GM12865 (cell line): ENCODE data around the gene TSEN2.

Experiments used
- DNase-seq: peaks from one replicate; pipeline ENCODE4 v3.0.0; 2010; ENCODE audit warnings: low read depth
- H3K4me3 ChIP-seq: 2 replicates; pipeline ENCODE4 v1.5.1; 2011; ENCODE audit warnings: mild to moderate bottlenecking, low read depth, low read length, control low read depth
- CTCF ChIP-seq: IDR thresholded peaks from 2 replicates; pipeline ENCODE4 v1.5.1; 2011; ENCODE audit warnings: low read length, control low read depth, low read depth, inconsistent platforms; ENCODE audit not compliant: insufficient read depth; ENCODE audit errors: missing control alignments

The TSEN2 gene

GRCh38 chr3:12479919-12480427, 4.3 kb upstream of the TSEN2 start:
- no peak overlapping the region for H3K4me3 ChIP-seq
- TF ChIP-seq CTCF: peak; percentile 61
- DNase-seq: peak; percentile 62

- peak overlapping the region; percentile 82 for H3K4me3 ChIP-seq
- TF ChIP-seq CTCF: no peak
- no peak for DNase-seq
Measured at GRCh38 chr3:12483410-12483809, 870 bp upstream of the TSEN2 start.

- H3K4me3 ChIP-seq: peak overlapping the region; percentile 82
- TF ChIP-seq CTCF: no peak
- DNase-seq: no peak
Measured at GRCh38 chr3:12483872-12484197, 445 bp upstream of the TSEN2 start.

- peak overlapping the region; percentile 82 for H3K4me3 ChIP-seq
- DNase-seq: no peak
- no peak for TF ChIP-seq CTCF
Measured at GRCh38 chr3:12484983-12485327, 675 bp downstream of the TSEN2 start.

- DNase-seq: no peak
- no peak overlapping the region for H3K4me3 ChIP-seq
- no peak for TF ChIP-seq CTCF
Measured at GRCh38 chr3:12486001-12486400, 1.7 kb downstream of the TSEN2 start.

GRCh38 chr3:12486916-12487315, 2.6 kb downstream of the TSEN2 start:
- no peak for TF ChIP-seq CTCF
- no peak overlapping the region for H3K4me3 ChIP-seq
- DNase-seq: no peak

GRCh38 chr3:12487336-12487735, 3.1 kb downstream of the TSEN2 start:
- H3K4me3 ChIP-seq: no peak overlapping the region
- DNase-seq: no peak
- TF ChIP-seq CTCF: no peak
